Ishikawa (cell line): ENCODE measurements around the gene HEXIM2.

Experiments used
- CEBPB ChIP-seq: IDR thresholded peaks from 2 replicates; pipeline ENCODE4 v1.6.1; 2012
- TAF1 ChIP-seq: IDR thresholded peaks from 2 replicates; pipeline ENCODE4 v1.6.1; 2012; ENCODE audit warnings: low read depth, mild to moderate bottlenecking
- TF ChIP-seq, protein P1 (sequence below): IDR thresholded peaks from 2 replicates; pipeline ENCODE4 v1.6.1; 2012

GRCh38 chr17:45175759-45176115 lies 14.1 kb downstream of the HEXIM2 start:
- no peak for TF ChIP-seq TAF1
- TF ChIP-seq, protein P1, sequence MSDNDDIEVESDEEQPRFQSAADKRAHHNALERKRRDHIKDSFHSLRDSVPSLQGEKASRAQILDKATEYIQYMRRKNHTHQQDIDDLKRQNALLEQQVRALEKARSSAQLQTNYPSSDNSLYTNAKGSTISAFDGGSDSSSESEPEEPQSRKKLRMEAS = no peak
- no peak for TF ChIP-seq CEBPB
